Activated CD4-positive, CD25-positive, alpha-beta regulatory T cell (primary cell): ENCODE measurements around the gene ATPAF1.
"Not testable (repeated sequence)": the region's sequence is repeated elsewhere in the genome, so short reads cannot be mapped to it uniquely, and the experiment has no call there.

ENCODE experiments used
- DNase-seq, 4 experiments: peaks; one replicate each; lab custom pipeline; 2025; lab: John Stamatoyannopoulos, UW

The ATPAF1 gene, protein sequence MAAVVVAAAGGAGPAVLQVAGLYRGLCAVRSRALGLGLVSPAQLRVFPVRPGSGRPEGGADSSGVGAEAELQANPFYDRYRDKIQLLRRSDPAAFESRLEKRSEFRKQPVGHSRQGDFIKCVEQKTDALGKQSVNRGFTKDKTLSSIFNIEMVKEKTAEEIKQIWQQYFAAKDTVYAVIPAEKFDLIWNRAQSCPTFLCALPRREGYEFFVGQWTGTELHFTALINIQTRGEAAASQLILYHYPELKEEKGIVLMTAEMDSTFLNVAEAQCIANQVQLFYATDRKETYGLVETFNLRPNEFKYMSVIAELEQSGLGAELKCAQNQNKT

DNA sequence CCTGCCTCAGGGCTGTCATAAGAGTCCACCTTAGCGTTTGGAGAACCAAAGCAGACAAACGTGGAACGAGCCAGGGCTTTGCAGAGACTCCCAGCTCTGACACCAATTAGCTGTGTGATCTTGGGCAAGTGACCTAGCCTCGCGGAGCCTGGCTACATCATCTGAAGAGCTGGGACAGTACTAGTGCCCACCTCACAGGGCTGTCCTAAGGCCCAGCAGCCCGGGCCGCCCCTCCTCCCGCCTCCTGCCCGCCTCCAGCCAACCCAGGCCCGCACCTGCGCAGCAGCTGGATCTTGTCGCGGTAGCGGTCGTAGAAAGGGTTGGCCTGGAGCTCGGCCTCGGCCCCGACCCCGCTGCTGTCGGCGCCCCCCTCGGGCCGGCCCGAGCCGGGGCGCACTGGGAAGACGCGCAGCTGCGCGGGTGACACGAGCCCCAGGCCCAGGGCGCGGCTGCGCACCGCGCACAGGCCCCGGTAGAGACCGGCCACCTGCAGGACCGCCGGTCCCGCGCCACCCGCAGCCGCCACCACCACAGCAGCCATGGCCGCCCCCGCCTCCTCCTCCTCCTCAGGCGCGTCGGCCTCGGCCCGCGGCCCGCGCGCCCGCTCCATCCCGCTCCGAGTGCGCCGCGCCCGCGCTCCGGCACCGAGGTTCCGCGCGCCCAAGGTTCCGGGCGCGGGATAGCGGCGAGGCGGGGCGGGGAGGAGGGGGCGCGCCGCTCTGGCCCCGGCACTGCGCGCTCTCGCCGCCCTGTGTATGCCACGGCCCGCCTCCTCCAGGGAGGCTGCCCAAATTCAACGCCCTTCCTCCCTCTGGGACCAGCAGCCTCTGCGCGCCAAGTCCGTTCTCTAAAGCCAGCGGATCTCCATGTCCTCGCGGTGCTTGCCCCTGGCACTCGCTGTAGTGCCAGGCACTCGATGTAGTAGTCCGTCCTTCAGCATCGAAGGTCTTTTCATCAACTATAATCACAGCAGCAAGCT lies at the start of gene ATPAF1:
Gene ATPAF1, minus strand, starts transcription at position 583 of the 979 bp plus-strand sequence. Its CDS starts 42 bp downstream, at position 541.
- peak; percentile 30 to 48 (median 34) for DNase-seq

DNA sequence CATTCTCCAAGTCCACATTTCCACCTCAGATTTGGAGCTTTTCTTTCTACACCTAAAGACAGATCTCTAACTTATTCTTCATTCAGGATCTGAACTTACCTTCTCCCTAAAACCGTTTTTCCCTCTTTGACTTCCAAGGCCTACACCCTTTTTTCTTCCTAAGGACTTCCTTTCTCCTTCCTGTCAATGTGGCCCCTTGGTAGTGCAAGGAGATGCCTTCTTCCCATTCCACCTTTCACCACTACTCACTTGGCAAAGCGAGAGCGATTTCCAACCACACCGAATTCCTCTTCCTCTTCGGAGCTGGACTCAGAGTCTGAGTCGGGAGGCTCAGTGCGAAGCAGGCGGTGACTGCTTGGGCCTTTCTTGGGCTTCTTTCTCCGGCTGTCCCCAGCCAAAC lies 49.5 kb upstream of the ATPAF1 start:
- no peak for DNase-seq

DNA sequence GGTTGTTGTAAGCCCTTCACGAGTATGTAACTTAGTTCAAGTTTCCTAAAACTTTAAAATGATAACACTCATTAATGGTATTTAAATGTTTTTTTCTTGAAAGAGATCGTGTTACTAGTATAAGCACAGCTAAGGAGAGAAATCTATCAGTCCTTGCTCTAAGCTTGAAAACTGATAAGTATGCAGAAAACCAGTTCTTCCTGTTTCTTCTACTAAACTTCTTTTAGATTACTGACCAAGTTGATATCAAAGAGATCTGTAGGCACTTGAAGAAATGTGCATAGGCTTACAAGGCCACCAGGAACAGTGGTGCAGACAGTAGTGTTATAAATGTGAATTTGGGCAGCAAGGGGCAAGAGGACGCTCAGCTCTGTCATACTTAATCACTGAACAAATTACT lies 46.8 kb upstream of the ATPAF1 start:
- no peak for DNase-seq

DNA sequence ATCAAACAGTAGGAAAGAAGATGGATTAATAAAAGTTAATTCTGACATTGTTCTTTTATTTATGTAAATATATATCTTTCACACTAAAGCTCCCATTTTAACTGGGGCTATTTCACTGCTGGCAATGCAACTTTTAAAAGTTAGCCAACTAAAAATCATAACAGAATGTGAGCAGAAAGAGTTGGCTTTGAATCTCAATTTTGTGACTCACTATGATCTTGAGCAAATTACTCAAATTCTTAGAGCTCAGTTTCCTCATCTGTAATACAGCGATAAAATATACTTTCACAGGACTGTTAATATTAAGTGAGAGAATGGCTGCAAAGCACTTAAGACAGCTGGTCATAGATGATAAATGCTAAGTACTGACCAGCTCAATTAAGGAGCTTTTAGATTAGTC lies 40.0 kb upstream of the ATPAF1 start:
- no peak for DNase-seq

DNA sequence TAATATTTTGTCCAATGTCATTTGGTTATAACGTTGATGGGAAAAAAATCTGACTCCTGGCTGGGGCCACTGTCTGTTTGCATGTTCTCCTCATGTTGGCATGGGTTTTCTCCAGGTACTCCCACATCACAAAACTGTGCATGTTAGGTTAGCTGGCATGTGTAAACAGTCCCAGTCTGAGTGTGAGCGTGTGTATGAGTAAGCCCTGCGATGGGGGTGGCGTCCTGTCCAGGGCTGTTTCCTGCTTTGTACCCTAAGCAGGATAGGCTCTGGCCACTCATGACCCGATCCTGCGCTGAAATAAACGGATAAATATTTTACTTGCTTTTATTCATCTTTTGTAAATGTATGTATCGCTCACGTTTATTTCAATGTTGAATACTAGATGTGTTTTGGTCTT lies 37.2 kb upstream of the ATPAF1 start:
- no peak for DNase-seq

DNA sequence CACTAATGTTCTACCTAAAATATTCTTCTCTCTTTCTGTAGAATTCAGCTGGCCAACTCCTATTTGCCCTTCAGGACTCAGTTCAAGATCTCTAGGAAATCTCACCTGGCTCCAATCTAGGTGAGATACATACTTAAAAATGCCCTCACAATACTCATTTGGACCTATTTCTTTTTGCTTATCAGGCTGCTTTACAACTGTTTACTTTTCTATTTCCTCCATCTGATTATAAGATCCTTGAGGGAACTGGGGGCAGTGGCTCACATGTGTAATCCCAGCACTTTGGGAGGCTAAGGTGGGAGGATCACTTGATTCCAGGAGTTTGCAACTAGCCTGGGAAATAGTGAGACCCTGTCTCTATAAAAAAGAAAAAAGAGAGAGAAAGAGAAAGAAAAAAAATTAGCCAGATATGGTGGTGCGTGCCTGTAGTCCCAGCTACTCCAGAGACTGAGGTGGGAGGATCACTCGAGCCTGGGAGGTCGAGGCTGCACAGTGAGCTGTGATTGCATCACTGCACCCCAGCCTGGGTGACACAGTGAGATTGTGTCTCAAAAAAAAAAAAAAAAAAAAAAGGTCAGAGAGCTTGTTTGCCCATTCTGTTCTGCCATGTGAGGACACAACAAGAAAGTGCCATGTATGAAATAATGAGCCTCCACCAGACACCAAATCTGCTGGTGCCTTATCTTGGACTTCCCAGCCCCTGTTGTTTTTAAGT lies 35.9 kb upstream of the ATPAF1 start:
- no peak for DNase-seq

DNA sequence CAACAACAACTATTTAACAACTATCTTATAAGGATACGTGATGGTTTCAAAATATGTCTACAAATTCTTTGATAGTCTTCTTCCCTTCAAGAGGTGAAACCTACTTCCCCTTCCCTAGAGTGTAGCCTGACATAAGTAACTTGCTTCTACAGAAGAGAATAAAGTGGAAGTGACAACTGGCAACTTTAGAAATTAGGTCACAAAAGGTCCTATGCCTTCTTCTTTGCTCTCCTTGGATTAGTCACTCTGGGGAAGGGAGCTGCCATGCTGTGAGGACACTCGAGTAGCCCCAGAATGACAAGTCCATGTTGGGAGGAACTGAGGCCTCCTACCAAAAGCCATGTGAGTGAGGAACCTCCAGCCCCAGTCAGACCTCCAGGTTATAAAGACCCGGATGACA lies 31.5 kb upstream of the ATPAF1 start:
- DNase-seq = no peak

DNA sequence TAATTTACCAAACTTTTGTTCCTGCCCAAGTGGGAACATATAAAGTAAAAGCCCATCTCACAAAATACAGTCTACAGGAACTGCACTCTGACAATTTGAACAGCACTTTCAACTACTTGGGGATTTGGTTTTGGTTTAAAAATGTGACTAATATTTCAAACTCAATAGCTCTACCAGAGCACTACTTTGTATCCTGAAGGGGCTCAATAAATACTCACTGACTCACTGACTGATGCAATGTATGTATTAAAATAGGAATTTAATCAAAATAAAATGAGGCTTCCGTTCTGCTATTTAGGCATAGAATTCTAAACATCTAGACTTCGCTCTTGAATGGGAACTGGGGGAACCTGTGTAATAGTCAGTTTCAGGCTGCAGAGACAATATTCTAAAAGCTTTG lies 28.9 kb upstream of the ATPAF1 start:
- no peak for DNase-seq

DNA sequence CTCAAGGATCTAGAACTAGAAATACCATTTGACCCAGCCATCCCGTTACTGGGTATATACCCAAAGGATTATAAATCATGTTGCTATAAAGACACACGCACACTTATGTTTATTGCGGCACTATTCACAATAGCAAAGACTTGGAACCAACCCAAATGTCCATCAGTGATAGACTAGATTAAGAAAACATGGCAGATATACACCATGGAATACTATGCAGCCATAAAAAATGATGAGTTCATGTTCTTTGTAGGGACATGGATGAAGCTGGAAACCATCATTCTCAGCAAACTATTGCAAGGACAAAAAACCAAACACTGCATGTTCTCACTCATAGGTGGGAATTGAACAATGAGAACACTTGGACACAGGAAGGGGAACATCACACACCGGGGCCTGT lies 26.5 kb upstream of the ATPAF1 start:
- not testable (repeated sequence) for DNase-seq

DNA sequence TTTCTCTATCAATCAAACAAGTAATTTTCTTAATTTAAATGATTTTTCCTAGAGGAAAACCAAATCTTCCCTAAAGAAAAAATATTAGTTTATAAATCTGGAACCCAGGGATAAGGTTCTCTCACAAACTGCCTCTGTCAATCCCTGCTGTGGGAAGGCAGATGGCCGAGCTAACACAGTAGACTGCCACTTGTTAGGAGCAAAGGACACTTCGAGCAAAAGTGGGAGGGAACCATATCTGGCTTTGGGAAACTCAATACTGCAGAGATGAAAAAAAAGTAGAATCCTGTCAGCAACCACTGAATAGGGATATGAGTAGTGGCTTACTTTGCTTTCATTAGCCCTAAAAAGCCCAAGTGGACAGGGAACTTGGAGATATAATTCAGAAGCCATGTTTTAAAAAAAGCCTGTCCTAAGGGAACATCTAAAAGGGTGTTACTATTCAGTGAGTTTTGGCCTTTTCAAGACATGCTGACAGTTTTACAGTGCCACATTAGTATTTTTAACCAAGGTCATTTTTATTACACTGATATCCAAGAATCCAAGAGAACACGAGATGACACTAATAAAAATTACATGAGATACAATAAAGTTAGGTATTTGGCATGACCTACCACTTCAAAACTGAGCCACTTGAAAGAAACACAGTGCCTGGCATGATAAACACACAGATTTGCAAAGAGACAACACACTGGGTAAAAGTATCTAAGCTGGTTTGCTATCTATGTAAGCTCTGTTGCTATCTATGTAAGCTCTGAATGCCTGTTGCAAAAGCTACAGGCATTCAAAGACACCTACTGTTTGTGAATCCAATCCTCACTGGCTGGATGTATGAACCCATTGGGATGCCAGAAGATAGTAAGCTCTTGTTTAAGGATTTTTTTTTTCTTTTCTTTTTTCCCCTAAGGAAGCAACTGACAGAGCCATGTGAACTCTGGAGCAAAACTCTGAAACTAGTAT lies 24.9 kb upstream of the ATPAF1 start:
- DNase-seq = no peak

DNA sequence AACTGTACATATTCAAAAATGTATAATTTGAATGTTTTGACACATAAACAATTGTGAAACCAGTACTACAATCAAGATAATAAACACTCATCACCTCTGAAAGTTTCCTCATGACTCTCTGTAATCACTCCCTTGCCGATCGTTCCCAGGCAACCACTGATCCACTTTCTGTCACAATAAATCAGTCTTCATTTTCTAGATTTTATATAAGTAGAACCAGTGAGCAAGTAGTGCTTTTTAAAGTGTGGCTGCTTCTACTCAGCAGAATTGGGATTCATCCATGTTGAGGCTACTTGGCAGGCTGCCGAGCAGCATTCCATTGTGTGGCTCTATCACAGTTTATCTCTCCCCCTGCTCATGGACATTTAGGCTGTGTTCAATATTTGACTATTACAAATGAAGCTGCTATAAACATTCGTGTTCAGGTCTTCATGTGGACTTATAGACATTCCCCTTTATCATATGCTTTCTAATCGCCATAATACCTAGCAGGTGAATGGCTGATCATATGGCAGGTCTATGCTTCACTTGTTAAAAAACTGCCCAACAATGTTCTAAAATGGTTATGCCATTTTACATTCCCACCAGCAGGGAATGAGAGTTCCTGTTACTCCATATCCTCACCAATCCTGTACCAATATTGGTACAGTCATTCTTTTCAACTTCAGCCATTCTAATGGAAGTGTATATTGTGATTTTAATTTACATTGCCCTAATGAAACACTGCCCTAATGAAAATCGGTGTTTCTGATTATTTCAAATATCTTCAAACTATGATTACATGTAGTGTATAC lies 24.0 kb upstream of the ATPAF1 start:
- DNase-seq = no peak

DNA sequence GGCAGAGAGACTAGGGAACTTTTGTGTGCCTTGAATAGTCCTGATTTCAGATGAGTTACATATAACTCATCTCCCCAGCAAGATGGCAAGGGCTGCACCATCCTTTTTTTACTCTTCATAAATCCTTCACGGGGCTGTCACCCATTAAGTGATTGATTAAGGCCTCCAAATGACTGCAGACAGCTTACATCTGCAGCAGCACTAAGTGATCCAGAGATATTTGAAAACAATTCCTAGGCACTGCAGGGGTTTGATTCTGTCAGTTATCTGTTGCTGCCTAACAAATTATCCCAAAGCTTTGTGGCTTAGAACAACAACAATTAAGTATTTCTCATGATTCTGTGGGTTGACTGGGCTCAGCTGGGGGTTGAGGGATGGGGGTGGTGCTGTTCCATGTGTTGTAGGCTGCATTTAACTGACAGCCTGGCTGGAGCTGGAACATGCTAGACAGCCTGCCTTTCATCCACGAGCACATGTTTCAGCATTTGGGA lies 22.8 kb upstream of the ATPAF1 start:
- DNase-seq = no peak

DNA sequence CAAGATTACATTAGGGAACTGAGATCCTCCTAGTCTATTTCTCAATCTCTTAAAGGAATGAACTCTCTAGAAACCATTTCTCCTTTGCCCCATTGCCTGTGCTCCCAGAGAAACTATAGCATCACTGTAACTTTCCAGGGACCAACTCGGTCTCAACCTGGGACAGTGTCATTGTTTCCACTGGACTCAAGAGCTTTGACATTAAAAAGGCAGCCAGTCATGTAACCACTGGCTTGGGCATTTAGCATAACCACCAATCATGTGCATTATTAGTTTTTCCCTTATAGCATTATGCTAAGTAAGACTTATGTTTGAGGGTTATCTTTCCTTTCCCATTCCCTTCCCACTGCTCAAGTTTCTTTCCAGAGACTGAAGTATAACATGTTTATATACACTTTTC lies 21.7 kb upstream of the ATPAF1 start:
- no peak for DNase-seq

DNA sequence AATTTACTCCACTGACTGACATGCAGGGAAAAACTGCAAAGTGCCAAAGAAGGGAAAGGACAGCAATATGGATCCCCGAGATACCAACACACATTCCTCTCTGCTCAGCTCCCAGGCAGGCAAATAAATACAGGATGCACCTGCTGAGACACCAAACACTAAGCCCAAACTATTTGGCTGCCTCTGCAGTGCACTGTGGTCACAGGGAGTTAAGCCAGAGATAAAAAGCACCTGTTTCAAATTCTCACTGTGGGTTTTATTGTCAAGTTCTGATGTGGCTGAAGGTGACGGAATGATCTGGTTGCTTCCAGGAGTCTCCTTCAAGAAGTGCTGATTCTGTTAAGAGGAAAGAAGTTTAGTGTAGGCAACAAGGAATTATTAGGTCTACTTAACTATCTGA lies 21.2 kb upstream of the ATPAF1 start:
- DNase-seq = no peak

DNA sequence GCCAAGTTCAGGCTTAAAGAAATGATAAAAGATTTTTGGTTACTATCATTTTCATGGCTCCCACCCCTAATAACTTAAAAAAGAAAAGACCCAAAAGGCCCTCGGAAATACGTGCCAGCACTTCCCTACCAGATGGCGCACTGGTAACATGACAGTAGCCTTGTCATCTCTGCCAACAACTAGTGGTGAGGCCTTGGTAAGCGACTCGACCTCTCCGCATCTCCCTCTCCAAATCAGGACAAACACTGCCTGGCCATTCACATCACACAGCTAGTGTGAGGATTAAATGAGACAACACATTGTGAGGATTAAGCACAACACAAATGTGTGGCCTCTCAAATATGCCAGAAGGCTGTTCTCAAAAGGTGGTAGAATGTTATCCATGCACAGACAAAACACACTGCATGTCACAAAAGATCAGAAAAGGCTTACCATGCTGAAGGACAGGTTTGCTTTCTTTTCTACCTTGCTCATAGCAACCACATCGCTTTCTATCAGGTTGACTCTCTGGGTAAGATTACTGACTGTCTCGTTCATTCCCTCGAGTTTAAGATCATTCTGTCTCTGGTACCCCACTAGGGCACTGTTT lies 19.9 kb upstream of the ATPAF1 start:
- DNase-seq = no peak

DNA sequence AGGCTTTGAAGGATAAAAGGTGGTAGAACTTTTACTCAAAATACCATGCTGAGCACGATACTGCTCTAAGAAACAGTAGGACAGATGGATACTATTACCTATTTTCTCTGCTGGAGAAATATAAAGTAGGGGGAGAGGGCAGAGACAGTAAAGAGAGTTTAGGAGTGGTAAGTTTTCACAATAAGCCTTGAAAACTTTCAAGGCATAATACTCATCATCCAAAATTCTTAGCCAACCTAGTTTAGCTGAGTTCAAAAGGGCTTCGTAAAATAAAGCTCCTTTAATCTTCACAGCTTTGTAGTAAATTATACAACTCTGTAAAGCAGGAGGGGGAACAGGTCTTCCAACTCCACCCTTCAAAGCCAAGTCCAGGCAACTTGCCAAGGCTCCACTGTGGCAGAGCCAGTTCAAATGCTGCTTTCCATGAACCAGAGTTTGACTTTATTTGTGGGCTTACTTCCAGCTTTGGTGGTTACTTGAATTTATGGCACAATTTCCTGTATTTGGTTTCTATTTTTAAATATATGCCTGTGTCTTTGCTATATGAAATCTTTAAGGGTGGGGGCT lies 19.0 kb upstream of the ATPAF1 start:
- DNase-seq = no peak

DNA sequence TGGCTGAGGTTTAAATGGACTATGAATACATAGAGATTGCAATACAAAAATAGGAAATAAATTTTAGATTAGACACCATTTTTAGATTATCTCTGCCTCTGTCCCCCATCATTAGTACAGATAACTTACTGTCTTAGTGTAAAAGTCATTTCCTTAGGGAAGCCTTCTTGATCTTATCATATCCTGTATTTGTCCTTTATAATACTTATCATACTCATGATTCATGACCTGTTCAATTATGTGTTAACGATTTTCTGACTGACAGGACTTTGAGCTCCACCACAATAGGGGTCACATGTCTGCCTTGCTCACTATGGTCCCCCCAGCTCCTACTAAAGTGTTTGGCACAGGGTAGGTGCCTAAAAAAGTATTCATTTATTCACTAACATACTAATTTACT lies 18.1 kb upstream of the ATPAF1 start:
- no peak for DNase-seq

DNA sequence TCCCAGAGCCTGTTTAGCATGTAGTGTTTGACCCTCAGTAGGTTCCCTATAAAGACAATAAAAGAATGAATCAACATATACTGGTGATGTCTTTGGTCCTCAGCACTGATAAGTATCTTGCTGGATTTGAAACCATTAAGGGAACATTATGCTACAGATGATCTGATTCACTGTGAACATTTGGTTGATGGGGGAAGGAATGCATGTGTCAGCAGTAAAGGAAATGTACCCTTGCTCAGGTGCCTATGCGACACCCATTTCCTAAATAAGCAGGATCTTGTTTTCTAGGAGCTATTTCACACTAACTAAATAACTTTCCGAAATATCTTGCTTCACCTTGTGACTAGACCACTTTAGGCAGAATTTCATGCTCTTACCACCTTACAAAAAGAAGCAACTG lies 16.5 kb upstream of the ATPAF1 start:
- no peak for DNase-seq

DNA sequence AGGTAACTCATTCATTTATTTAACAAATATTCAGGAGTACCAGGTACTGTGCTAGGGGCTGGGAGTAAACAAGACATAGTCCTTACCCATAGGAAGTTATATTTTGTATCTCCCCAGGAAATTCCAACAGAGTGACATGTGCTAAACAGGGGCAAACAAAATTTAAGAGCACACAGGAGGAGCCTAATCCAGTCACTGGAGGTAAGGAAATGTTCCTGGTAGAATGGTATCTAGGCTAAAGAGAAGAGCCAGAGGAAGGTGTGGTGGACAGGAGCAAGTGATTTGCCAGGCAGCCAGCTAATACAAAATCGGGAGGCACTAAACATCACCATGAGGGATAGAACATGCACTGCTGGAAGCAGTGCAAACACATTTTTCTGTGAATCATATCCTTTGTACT lies 13.9 kb upstream of the ATPAF1 start:
- no peak for DNase-seq
